ENCODE results near the gene GLI3.

GLI3 gene

DNA sequence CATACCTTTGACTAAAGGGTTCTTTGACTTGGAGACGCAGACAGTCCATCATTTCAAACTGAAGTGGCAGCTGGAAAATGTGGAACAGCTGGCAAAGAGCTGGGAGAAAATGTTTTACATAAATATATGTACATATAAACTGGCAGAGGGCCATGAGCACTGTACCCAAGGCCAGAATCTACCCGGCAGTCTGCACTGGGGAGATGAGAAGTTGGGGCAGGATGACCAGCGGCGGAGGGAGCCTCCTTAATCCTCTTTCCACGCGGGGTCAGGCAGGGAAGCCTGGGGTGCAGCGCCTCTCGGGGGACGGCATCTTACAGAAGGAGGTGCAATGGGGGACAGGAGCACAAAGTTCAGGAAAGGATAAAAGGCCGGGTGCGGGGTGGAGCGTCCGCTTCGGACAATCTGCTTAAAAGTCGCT lies 1.3 kb downstream of the GLI3 start:
- DNase-seq, result no peak

DNA sequence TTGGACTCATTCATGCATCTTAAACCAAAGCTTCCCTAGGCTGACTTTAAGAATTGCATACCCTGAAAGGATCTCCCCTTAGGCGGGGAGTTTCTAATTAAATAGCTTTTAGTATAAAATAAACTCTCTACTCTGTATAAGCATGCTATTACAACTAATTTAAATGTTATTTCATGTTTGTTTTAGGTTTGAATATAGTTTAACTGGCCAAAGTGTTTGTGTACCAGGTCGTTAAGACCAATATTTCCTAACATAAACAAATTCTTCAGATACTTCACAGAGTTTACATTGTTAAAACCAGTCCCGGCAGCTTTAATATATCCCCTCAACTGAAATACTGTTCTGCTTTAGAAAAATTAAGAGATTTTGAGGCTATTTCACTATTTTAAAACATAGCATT lies 2.3 kb downstream of the GLI3 start:
- DNase-seq, result no peak

DNA sequence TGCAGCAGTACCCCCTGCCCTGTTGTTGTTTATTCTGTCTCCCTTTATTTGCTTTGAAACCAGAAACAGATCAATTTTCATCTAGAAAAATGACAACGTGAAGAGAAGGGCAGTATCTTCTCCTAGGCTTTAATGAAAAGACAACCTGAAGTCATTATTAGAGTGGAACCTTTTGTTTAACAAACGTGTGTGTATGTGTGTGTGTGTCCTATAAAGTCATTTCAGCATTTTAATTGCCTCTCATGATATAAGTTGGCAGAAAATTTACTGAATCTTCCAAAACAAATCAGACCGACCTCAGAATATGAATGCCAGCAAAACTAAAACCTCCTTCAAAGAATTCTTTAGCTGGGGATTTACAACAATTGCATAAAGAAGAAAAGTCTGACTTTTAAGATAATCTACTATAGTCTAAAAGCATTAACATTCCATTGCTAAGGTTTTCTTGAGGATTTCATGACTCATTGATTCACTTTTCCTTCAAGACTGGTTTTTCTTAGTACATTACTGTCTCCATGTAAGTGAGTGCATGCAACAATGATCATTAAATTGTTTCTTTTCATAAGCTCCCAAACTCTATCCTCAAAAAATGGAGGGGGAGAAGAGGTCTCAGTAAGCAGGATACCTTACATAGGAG lies 3.2 kb downstream of the GLI3 start:
- no peak for DNase-seq

DNA sequence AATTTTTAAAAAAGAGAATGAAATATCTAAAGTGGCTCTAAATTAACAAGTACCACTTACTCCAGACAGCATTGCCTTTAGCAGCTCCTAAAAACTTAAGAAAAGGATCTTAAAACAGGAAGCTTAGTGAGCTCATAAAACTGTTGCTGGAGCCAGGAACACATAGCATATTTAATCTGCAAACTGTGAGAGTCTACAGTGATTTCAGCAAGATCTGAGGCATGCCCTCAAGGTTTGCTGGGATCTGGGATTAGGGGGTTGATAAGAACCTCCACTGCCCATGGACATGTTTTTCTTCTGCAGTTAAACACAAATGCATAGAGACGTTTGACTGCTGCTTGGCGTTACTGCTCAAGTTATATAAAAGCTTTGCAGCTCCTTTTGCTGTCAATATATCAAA lies 3.8 kb downstream of the GLI3 start:
- no peak for DNase-seq

DNA sequence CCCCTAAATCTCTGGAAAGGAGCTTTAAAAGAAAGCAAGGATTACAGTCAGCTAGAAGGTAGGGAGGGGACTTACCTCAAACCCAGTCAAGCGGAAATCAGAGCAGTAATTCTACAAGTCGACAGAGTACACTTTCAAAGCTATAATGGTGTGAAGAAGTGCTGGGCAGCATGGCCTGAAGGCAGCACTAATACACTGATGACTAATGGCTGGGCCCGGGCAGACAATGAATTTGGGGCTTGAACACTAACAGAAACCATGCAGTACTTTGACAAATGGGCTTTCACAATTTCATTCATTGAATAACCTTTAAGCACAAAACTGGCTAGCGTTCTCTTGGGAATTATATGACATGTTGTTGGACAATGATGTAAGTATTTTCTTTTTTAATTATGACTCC lies 4.7 kb downstream of the GLI3 start:
- DNase-seq, result no peak

DNA sequence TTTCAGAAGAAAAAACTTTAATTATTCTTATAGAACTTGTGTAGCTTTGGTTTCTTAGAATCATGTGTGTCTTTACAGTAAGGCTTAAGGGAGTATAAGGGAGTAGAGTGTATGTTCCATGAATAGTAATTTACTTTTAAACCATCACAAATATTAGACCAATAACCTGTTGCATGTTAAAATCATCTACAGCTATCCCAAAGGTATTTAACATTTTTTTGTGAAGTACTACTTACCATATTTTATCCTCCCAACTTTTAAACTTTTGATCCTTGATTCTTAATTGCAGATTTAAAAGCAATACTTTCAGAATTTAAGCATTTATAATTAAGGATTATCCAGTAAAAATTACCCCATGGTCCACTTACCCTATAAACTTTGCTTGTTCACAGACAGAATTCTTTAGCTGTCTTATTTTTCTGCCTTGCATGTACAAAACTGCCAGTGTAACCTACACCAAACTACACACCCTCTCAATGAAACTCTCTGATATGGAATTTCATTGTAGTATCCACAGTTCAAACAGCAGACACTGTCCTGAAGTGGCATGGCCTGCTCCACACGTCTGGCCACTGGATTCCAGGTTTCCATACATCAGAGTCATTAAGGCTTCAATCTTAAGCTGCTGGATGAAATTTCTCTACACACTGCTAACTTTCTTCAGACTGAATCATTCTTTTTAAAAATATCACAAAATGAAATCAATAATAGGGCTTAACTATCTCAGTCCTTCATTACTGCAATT lies 5.8 kb downstream of the GLI3 start:
- DNase-seq, result no peak

DNA sequence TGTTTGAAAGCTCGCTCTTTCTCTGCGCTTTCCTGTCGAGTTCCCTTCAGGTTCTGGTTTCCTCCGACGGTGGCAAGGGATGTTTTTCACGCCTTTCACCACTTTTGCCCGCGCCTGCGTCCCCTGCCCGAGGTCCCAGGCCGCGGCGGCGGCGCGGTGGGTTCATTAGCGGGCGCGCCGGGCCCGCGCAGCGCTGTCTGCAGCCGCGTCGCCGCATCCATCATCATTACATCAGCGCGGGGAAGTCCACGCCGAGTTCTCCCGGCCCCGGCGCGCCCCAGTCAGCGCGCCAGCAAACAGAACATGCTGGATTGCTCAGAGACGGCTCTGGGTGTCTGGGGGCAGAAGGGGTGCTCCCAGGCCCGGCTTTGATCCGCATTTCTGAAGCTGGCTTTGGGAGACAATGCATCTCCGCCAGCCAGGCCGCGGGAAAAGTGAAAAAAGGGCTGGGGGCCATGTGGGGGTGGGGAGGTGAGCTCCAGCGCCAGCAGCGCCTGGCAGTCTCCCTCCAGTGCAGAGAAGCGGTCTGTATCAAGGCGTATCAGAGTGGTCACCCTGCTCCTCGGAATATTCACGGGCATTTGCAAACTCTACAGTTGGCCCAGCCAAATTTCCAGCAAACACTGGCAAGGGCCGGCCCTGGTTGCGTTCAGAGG lies 8.9 kb downstream of the GLI3 start:
- no peak for DNase-seq

DNA sequence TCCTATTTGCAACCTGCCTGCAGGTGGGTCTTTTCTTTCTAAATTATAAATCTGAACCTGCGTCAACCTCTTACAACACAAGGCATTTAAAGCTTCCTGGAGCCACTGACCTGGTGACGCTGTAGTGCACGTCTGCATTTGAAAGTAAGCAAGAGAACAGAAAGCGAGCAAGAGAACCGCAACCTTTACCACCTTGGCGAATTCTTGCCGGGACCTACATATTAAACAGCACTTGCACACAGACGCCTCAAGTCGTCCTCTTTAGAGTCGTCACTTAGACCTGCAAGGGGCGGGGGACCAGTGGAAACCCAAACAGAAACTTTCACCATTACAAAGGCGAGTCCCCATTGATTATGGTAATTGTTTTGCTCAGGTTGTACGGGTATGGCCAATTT lies 9.5 kb downstream of the GLI3 start:
- DNase-seq, result no peak

DNA sequence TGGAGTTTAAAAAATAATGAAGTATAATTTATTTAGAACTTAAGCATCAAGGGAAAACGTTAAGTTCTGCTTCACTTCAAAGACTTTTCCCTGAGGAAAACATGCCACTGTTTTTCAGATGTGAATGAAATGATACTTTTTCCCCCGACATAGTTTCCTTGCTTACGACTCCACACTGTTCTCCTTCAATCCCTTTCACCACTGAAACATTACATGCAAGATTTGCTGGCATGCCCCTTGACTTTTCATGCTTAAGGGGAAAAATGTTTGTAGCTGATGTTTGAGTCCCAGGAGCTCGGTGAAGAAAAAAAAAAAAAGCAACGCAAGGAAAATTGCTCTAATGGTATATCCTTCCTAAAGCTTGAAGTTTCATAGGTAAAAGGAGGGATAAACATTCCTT lies 10.0 kb downstream of the GLI3 start:
- DNase-seq, result no peak

DNA sequence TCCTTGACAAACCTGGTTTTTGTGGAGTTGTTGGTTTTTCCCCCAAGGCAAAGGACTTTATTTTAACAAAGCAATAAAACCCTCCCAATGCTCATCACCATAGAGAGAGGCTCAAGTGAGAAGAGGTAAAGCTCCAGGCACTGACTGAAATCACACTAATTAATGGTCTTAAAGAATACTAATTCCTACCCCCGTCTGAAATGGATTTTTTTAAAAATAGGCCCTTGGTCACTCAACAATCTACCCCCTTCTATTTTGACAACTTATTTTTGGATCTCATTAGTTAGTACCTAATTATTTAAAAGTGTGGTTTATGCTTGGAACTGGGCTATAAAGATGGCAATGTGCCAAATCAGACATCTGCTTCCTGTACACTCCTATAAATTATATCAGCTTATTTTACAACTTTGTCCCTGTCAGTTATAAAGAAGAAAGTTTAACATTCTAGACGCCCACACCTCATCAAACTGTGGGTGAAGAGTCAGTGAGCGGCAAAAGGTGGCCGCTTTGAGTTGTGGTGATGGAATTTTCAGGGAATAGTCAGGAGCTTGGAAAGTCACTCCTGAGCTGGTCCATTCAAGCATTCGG lies 10.6 kb downstream of the GLI3 start:
- no peak for DNase-seq

DNA sequence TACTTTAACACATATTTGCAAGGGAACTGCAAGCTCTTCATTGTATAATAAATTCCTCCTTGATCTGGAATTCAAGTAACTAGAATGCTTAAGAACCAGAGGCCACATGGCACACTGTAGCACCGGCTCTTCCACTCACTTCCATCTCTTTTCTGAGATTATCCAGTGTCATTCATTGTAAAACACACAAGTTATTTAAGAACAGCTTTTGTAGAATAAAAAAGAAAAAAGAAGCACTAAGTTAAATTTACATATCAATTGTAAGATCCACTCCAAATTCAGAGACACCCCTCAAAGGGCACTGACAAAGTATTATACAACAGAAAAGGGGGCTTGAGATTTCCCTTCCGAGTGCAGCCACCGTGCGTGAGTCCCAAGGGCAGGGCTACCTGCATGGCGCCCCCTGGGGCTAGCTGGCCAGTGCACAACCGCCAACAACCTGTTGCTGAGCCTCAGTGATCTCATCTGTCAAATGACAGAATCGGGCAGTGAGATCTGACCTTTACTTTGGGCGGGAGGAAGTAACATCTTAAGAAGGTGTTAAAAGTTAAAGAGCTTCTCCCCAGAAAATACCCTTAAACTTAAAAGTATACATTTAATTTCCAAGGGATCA lies 12.5 kb downstream of the GLI3 start:
- DNase-seq, result no peak

DNA sequence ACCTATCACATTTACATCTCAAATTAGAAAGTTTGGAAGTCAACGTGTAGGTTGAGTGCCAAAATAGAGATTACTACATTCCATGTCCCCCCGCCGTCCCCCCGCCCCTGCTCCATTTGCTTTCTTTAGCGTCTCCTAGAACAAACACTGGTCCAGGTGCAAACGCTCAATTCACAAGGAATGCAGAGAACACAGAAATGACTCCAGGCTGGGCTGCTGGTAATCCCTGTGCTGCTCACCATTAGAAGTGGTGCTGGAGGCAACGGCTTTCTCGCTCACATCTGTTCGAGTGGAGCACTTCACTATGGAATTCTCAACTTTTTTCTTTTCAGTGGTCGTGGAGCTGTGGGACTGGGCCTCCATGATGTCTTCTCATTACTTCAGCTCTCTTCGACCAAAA lies 14.1 kb downstream of the GLI3 start:
- no peak for DNase-seq

DNA sequence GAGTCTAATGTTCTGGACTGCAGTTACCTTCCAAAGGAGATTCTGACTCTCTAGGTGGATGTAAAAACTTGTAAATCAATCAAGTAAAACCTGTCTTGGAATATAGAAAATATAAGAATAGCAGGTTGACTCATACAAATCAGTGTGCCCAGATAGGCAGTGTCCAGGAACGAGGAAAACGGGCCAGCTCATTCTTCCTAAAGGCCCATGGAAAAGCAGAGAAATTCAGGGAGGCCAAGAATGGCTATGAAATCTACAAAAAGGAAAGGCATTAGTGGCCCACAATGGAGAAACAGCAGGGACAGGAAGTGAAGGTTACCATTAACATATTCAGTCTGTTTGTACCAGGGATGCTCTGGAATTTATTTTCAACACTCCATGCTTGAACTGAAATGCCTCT lies 14.9 kb downstream of the GLI3 start:
- no peak for DNase-seq

DNA sequence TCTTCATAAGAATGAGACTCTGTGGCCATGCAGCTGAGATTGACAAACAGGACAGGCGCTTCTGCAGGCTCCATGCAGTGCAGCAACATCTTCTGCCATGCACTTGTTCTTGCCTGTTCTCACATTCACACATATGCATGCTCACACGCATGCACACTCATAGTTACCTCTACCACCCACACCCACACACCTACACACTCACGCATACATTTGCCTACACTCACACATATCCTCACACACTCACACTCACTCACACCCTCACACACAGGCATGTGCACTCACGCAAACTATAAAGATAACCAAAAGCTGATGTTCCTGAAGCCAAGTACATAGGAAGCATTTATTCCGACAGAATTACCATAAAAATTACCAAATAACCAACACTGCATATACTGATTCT lies 15.7 kb downstream of the GLI3 start:
- no peak for DNase-seq

DNA sequence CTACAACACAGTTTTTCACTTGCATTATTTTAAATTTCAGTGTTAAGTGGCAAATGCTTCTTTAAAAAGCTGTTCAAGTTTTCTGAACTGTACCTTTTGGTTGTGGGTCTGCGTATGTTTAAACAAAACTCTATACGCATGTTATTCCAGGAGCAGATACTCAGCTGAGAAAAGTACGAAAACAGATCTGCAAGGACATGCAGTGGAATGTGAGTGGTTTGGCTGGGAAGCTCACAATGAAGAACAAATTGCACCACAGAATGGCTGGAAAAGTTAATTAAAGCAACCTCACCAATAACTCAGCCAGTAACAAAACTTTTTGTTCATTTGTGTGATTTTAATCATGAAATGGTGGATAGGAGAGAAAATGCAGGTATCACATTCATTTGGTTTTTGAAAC lies 17.6 kb downstream of the GLI3 start:
- DNase-seq, result no peak

DNA sequence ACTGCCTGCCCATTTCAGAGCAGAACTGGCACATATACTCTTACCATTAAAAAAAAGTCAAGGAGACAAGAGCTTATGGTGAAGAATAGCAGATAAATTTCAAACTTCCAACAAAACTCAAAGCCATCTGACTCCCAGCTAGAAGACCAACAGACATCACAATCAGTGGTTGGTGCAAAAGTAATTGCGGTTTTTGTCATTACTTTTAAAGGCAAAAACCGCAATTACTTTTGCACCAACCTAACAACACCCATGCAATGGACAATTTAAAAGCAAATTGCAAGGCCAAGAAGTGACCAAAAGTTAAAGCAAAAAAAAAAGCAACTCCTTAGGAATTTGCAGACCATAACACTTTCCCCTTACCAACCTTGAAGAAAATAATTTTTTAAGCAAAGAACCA lies 18.8 kb downstream of the GLI3 start:
- DNase-seq, result no peak

DNA sequence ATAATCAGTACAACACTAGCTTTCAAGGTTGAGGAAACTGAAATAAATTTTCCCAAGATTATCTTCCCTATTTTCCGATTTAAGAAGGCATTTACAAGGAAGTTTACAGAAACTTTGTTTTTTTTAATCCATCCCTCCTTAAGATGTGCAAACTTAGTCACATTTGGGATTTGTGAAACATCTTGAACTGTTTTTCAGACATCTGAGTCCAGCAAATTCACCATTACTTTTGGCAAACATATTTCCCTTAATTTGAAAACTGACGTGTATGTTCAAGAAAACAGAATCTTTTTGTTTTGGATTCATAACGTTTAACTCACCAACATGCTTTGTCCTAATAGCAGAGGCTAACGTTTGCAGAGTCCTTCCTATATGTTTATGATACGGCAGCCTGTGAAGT lies 19.5 kb downstream of the GLI3 start:
- no peak for DNase-seq

DNA sequence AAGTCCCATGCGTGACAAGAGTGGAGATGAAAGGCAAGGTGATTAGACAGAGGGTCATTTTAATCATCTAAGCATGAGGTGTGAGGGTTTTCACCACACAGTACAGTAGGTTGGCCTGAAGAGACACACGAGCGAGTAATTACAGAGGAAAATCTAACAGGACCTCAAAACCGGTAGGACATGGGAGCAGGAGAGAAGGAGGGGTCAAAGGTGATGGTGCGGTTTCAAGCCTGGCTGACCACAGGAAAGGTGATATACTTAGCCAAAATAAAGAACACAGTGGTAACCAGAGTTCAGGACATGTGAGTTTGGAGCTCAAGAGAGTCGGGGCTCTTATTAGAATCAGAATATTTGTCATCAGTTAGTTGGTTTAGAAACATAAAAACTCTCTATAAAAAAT lies 20.0 kb downstream of the GLI3 start:
- no peak for DNase-seq

DNA sequence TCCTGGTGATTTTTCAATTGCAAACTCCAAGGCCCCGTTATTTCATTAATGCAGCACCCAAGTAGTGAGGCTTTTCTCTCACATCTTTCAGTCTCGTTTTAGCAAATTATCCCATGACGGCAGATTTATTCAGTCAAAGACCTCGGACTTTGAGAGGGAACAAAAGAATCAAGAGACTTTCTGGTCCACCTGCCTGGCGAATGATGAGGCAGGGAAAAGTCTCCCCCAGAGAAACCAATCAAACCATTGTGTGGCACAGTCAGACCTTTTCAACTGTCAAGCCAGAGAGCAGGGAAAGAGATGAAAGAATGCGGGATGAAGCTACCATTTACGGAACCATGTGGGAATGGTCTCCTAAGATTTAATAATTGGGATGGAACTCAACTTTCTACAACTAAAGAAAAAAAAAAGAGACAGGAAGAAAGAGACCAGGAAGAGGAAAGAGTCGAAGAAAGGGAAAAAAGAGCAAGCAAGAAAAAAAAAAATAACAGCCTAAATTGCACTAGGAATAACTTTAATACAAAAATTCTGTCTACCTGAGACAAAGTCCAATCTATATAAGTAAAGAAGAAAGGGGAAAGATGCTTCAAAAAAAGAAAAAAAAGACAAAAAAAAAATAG lies 22.8 kb downstream of the GLI3 start:
- no peak for DNase-seq

DNA sequence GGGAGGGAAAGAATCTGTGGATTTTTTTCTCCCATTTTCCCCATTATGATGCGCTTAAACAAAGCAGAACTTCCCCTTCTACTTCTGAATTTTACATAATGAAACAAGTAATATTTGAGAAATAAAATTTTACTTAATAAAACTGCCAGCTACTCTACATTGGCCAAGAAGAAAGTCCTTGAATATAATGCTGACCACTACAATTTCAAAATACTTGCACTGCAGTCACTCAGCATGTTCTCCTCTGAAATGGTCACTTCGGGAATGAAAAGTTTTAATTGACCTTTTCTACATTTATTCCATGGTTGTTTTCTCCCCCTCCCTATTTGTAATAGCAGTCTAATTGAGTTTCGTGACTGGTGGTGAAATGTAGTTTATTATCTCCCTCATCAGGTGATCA lies 23.9 kb downstream of the GLI3 start:
- no peak for DNase-seq

DNA sequence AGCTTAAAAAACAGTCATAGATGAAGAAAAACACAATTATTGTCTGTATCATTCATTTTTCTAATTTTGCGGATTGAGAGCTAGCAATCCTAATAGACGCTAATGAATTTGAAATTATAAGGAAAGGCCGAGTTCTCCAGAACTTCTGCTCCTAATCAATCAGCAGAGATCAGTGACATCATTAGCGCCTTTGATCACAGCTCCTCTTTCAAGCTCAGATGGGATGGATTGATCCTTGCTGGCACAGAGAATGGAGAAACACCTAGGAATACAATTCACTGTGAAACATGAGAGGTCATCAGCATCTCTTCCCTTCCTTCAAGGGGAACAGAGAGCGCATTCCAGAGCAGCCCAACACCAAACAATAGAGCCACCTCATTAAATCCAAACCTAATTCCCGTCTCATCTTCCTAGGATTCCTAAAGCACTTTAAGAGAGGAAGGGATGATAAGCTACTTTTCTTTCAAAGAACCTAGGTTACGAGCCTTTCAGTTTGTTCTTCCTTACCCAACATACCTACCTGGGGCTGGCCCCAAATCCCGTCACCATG lies 24.4 kb downstream of the GLI3 start:
- no peak for DNase-seq

DNA sequence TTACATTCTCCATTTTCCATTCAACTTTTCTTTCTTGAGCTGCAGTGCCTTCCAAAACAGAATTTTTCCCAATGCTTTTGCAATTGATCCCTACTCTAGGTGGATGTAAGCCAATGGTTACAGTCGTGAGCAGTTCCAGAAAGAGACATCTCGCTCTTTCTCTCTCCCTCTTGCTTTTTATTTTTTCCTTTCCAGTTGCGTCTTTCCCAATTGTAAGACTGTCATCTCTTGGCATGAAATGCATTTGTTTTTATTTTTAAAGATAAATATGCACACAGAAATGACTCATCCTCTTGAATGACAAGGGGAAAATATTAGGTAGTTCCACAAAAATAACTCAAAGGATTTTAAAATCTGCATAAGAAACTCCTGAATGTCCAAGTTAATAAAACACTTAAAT lies 25.1 kb downstream of the GLI3 start:
- no peak for DNase-seq

DNA sequence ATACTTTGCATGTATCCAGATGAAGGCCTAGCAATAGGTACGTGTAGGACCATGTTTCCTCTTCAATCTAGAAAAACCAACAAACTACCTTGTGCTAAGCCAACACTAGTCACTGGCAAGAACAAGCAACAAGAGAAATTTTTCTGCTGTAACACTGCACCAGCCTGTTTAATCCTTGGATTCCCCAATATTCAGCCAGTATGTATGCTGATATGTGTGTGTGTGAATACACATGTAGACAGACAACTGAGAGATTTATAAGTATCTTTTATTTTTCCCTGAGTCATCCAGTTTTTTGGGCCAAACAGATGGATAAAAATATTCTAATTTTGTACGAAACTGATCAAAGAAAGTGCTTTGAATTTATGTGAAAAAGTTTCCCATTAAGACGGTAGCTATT lies 26.2 kb downstream of the GLI3 start:
- no peak for DNase-seq
